ENCODE measurements around the gene LARP6. TPM values are rescaled to one million over a fixed set of nuclear protein-coding genes. Genes with fewer than 3 reads are reported as not detected.

Gene LARP6
- total RNA-seq, 1 donor from 2014 or later = 21.6 TPM

Other genes starting within 250 kb of the LARP6 start
- 5.2 TPM for gene UACA, start 90.6 kb downstream of the LARP6 start, total RNA-seq (ENCODE audit: unreplicated experiment)
- 3.3 TPM for gene THAP10, start 38.3 kb upstream of the LARP6 start, total RNA-seq (ENCODE audit: unreplicated experiment)
- gene LRRC49, start 38.7 kb upstream of the LARP6 start, total RNA-seq (ENCODE audit: unreplicated experiment) = 28.6 TPM